ENCODE data around the gene AQP12B.
"Not testable (repeated sequence)": the region's sequence is repeated elsewhere in the genome, so short reads cannot be mapped to it uniquely, and the experiment has no call there.

The AQP12B gene

DNA sequence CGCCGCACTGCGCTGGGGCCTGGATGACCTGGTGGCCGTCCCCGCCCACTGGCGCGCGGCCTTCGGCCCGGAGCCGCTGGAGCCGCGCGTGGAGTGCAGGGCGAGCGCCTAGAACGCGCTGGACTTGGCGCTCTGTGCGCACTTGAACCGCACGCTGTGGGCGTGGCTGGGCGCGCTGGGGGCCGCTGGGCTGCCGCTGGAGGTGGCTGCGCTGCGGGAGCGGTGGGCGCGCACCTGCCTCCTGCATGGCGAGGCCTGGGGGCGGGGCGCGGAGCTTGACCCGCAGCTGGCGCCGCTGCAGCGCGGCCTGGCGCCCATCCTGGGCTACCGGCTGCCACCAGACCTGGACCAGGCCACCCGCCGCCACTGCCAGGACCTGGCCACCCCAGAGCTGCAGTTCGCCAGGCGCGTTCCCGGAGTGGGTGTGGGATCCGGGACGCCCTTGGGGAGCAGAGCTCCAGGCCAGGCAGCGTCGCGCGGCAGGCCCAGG is 9.9 kb downstream of the AQP12B start:
- Histone ChIP-seq H3K27me3 (ENCODE audit: insufficient read depth, insufficient read length) (no peaks in the 10 kb centered on the region), H3K9me3 (ENCODE audit: insufficient read depth, low read length) (no peaks in the 10 kb centered on the region), H3K4me3 (ENCODE audit: insufficient read length, low read depth) (no peak overlapping the region), H3K4me1 (ENCODE audit: insufficient read depth, insufficient read length) (no peaks in the 10 kb centered on the region), H3K9ac (ENCODE audit: insufficient read length, low read depth) (no peak overlapping the region), H3K36me3 (ENCODE audit: insufficient read depth, insufficient read length, low read length) (no peaks in the 10 kb centered on the region)
- TF ChIP-seq YY1 (IDR thresholded peaks at IDR 0.05; ENCODE audit: insufficient read depth, insufficient read length): no peak
- no peak for TF ChIP-seq ZNF274 (IDR thresholded peaks at IDR 0.05; ENCODE audit: low read depth, low read length)
- TF ChIP-seq SUZ12 (IDR thresholded peaks at IDR 0.05; ENCODE audit: extremely low read depth, insufficient read depth, insufficient read length): no peak
- DNase-seq (ENCODE audit: low read depth, low spot score): no peak

DNA sequence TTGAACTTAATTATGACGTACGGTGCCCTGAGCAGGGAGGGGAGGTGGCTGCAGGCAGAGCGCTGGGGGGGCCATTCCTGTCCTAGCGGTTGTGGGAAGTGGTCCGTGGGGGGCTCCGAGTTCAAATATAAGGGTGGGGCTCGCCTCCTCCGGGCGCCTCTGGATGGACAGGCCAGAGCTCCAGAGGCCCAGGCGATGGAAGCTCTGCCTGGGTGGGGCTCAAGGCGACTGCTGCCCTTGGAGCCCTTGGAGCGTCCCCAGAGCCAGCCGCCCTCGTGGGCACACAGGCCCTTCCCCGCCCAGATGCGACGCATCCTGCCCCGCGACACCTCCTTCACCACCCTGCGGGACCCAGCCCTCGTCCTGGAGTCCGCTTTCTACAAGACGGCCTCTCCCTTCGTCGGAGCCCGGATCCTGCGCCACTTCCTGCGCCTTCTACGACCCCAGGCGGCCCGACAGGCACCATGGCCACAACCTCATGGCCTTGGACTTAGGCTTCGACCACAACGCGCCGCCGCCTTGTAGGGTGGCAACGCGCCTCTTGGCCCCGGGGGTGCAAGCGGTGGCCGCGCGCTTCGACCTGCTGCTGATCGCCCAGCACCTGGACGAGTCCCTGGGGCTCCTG is 10.5 kb downstream of the AQP12B start:
- Histone ChIP-seq H3K4me3 (ENCODE audit: insufficient read length, low read depth) (no peak overlapping the region), H3K9me3 (ENCODE audit: insufficient read depth, low read length) (no peaks in the 10 kb centered on the region), H3K36me3 (ENCODE audit: insufficient read depth, insufficient read length, low read length) (no peaks in the 10 kb centered on the region), H3K27me3 (ENCODE audit: insufficient read depth, insufficient read length) (no peaks in the 10 kb centered on the region), H3K4me1 (ENCODE audit: insufficient read depth, insufficient read length) (no peaks in the 10 kb centered on the region), H3K9ac (ENCODE audit: insufficient read length, low read depth) (no peak overlapping the region)
- TF ChIP-seq ZNF274 (IDR thresholded peaks at IDR 0.05; ENCODE audit: low read depth, low read length) (no peak), SUZ12 (IDR thresholded peaks at IDR 0.05; ENCODE audit: extremely low read depth, insufficient read depth, insufficient read length) (no peak), YY1 (IDR thresholded peaks at IDR 0.05; ENCODE audit: insufficient read depth, insufficient read length) (no peak)
- no peak for DNase-seq (ENCODE audit: low read depth, low spot score)

DNA sequence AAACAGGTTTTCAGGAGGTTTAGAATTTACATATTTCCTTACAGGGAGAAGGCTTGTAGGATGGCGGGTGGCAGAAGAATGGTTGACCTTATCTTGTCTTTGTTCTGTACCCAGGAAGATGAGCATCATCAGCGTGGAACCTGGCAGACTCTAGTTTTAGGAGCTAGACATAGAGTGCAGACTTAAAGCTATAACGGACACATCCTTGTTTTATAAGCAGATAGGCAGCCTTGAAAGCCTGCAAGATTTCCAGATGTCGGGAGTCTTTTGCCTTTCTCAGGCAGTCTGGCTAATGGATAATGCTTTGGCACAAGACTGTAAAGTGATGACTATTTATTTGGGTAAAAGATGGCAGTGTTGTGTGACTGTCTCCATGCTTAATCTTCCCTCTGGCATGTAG is 11.7 kb downstream of the AQP12B start:
- H3K9ac ChIP-seq (ENCODE audit: insufficient read length, low read depth): no peak overlapping the region
- DNase-seq (ENCODE audit: low read depth, low spot score): no peak
- TF ChIP-seq ZNF274 (IDR thresholded peaks at IDR 0.05; ENCODE audit: low read depth, low read length) (no peak), SUZ12 (IDR thresholded peaks at IDR 0.05; ENCODE audit: extremely low read depth, insufficient read depth, insufficient read length) (no peak), YY1 (IDR thresholded peaks at IDR 0.05; ENCODE audit: insufficient read depth, insufficient read length) (no peak)
- H3K27me3 ChIP-seq (ENCODE audit: insufficient read depth, insufficient read length): no peaks in the 10 kb centered on the region
- no peaks in the 10 kb centered on the region for H3K9me3 ChIP-seq (ENCODE audit: insufficient read depth, low read length)
- H3K4me3 ChIP-seq (ENCODE audit: insufficient read length, low read depth): no peak overlapping the region
- no peaks in the 10 kb centered on the region for H3K4me1 ChIP-seq (ENCODE audit: insufficient read depth, insufficient read length)
- H3K36me3 ChIP-seq (ENCODE audit: insufficient read depth, insufficient read length, low read length): no peaks in the 10 kb centered on the region

DNA sequence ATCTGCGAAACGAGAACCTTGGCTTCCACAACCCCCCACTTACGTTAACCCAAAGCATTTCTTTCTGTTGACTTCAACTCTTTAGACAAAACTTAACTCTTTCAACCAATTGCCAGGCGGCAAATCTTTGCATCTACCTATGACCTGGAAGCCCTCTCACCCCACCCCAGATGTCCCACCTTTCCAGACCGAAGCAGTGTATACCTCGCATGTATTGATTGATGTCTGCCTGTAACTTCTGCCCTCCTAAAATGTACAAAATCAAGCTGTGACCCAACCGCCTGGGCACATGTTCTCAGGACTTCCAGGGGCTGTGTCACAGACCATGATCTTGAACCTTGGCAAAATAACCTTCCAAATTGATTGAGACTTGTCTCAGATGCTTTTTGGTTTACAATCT is 12.3 kb downstream of the AQP12B start:
- H3K9me3 ChIP-seq (ENCODE audit: insufficient read depth, low read length): no peaks in the 10 kb centered on the region
- DNase-seq (ENCODE audit: low read depth, low spot score): no peak
- H3K36me3 ChIP-seq (ENCODE audit: insufficient read depth, insufficient read length, low read length): no peaks in the 10 kb centered on the region
- H3K4me1 ChIP-seq (ENCODE audit: insufficient read depth, insufficient read length): no peaks in the 10 kb centered on the region
- no peak overlapping the region for H3K4me3 ChIP-seq (ENCODE audit: insufficient read length, low read depth)
- TF ChIP-seq SUZ12 (IDR thresholded peaks at IDR 0.05; ENCODE audit: extremely low read depth, insufficient read depth, insufficient read length) (no peak), ZNF274 (IDR thresholded peaks at IDR 0.05; ENCODE audit: low read depth, low read length) (no peak), YY1 (IDR thresholded peaks at IDR 0.05; ENCODE audit: insufficient read depth, insufficient read length) (no peak)
- no peaks in the 10 kb centered on the region for H3K27me3 ChIP-seq (ENCODE audit: insufficient read depth, insufficient read length)
- no peak overlapping the region for H3K9ac ChIP-seq (ENCODE audit: insufficient read length, low read depth)

DNA sequence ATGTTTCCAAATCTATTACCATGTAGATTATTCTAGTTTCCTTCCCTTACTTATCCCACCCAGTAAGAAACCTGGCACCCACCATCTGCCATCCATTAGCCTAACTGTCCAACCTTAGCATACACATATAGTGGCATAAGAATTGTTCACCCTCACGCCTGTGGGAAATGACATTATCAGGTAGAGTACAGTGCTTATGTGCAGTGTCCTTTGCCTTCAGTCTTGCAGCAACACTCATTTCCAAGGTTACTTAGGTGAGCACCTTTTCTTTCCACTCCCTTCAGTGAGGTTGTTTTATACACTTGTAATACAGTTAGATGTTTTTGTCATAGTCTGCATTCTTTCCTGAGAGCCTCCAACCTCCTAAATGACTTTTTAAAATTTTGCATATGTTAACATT is 18.1 kb downstream of the AQP12B start:
- H3K27me3 ChIP-seq (ENCODE audit: insufficient read depth, insufficient read length): no peaks in the 10 kb centered on the region
- H3K36me3 ChIP-seq (ENCODE audit: insufficient read depth, insufficient read length, low read length): no peaks in the 10 kb centered on the region
- TF ChIP-seq YY1 (IDR thresholded peaks at IDR 0.05; ENCODE audit: insufficient read depth, insufficient read length) (no peak), SUZ12 (IDR thresholded peaks at IDR 0.05; ENCODE audit: extremely low read depth, insufficient read depth, insufficient read length) (no peak), ZNF274 (IDR thresholded peaks at IDR 0.05; ENCODE audit: low read depth, low read length) (no peak)
- DNase-seq (ENCODE audit: low read depth, low spot score): no peak
- no peak overlapping the region for H3K4me3 ChIP-seq (ENCODE audit: insufficient read length, low read depth)
- no peak overlapping the region for H3K9ac ChIP-seq (ENCODE audit: insufficient read length, low read depth)
- no peaks in the 10 kb centered on the region for H3K4me1 ChIP-seq (ENCODE audit: insufficient read depth, insufficient read length)
- no peaks in the 10 kb centered on the region for H3K9me3 ChIP-seq (ENCODE audit: insufficient read depth, low read length)

DNA sequence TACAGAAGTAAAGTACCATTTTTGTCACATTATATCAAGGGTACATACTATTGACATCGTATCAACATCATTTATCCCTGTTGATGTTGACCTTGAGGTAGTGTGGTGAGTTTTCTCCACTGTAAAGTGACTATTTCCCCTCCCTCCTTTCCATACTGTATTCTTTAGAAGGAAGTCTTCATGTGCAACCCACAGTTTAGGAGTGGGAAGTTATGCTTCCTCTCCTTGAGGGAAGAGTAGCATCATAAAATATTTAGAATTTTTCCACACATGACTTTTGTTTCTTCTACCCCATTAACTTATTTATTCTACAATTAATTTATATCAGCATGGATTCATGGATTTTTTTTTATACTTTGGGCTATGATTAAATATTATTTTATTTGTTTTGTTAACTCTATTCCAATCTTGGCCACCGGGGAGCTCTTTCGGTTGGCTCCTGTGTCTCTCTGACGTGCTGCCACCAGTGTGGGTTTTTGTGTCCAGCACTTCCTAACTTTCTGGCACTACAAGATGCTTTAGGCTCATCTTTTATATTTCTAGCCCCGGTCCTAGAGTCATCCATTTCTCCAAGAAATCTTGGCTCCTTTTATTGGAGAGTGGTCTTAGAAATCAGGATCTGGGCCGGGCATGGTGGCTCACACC is 19.0 kb downstream of the AQP12B start:
- no peaks in the 10 kb centered on the region for H3K36me3 ChIP-seq (ENCODE audit: insufficient read depth, insufficient read length, low read length)
- TF ChIP-seq ZNF274 (IDR thresholded peaks at IDR 0.05; ENCODE audit: low read depth, low read length) (no peak), SUZ12 (IDR thresholded peaks at IDR 0.05; ENCODE audit: extremely low read depth, insufficient read depth, insufficient read length) (no peak), YY1 (IDR thresholded peaks at IDR 0.05; ENCODE audit: insufficient read depth, insufficient read length) (no peak)
- H3K4me3 ChIP-seq (ENCODE audit: insufficient read length, low read depth): no peak overlapping the region
- no peaks in the 10 kb centered on the region for H3K9me3 ChIP-seq (ENCODE audit: insufficient read depth, low read length)
- no peak for DNase-seq (ENCODE audit: low read depth, low spot score)
- H3K4me1 ChIP-seq (ENCODE audit: insufficient read depth, insufficient read length): no peaks in the 10 kb centered on the region
- peaks cover 2% of the 10 kb centered on the region for H3K27me3 ChIP-seq (ENCODE audit: insufficient read depth, insufficient read length)
- no peak overlapping the region for H3K9ac ChIP-seq (ENCODE audit: insufficient read length, low read depth)

DNA sequence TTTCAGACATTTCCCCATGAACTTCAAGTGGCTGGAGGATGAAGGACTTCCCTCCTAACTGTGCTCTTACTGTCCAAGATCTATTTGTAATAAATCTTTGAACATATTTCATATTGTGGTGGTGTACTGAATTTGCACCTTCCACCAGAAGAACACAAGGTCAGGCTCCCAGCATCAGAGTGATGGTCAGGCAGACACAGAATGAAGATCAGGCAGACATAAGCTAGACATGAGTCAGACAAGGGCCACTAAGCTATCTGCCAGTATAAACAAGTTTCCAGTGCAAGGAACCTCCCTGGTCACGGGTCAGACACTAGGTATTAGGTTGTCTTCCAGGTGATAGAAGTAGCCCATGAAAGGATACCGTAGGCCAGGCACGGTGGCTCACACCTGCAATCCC is 20.0 kb downstream of the AQP12B start:
- TF ChIP-seq ZNF274 (IDR thresholded peaks at IDR 0.05; ENCODE audit: low read depth, low read length) (no peak), SUZ12 (IDR thresholded peaks at IDR 0.05; ENCODE audit: extremely low read depth, insufficient read depth, insufficient read length) (no peak), YY1 (IDR thresholded peaks at IDR 0.05; ENCODE audit: insufficient read depth, insufficient read length) (no peak)
- Histone ChIP-seq H3K4me1 (ENCODE audit: insufficient read depth, insufficient read length) (no peaks in the 10 kb centered on the region), H3K4me3 (ENCODE audit: insufficient read length, low read depth) (no peak overlapping the region), H3K36me3 (ENCODE audit: insufficient read depth, insufficient read length, low read length) (no peaks in the 10 kb centered on the region), H3K9ac (ENCODE audit: insufficient read length, low read depth) (no peak overlapping the region), H3K27me3 (ENCODE audit: insufficient read depth, insufficient read length) (peaks cover 2% of the 10 kb centered on the region), H3K9me3 (ENCODE audit: insufficient read depth, low read length) (no peaks in the 10 kb centered on the region)
- no peak for DNase-seq (ENCODE audit: low read depth, low spot score)

DNA sequence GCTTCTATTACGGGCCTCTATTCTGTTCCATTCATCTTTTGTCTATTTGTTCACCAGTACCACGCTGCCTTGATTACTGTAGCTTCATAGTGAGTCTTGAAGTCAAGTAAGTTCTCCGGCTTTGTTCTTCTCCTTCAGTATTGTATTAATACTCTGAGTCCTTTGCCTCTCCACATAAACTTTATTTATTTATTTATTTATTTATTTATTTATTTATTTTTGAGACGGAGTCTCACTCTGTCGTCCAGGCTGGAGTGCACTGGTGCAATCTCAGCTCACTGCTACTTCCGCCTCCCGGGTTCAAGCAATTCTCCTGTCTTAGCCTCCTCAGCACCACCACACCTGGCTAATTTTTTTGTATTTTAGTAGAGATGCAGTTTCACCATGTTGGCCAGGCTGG is 22.8 kb downstream of the AQP12B start:
- not testable (repeated sequence) for DNase-seq (ENCODE audit: low read depth, low spot score); H3K36me3 ChIP-seq (ENCODE audit: insufficient read depth, insufficient read length, low read length); H3K9me3 ChIP-seq (ENCODE audit: insufficient read depth, low read length); H3K4me1 ChIP-seq (ENCODE audit: insufficient read depth, insufficient read length); H3K9ac ChIP-seq (ENCODE audit: insufficient read length, low read depth); H3K4me3 ChIP-seq (ENCODE audit: insufficient read length, low read depth); H3K27me3 ChIP-seq (ENCODE audit: insufficient read depth, insufficient read length)
